GM19043 (cell line): ENCODE data around the gene VASN.
"Not testable (repeated sequence)": the region's sequence is repeated elsewhere in the genome, so short reads cannot be mapped to it uniquely, and the experiment has no call there.

Source experiments
- ATAC-seq: cut with Tn5 transposase; IDR thresholded peaks from one replicate; pipeline ENCODE4 v1.9.1; 2021; ENCODE audit warnings: low read depth; ENCODE audit not compliant: unreplicated experiment

Gene VASN

DNA sequence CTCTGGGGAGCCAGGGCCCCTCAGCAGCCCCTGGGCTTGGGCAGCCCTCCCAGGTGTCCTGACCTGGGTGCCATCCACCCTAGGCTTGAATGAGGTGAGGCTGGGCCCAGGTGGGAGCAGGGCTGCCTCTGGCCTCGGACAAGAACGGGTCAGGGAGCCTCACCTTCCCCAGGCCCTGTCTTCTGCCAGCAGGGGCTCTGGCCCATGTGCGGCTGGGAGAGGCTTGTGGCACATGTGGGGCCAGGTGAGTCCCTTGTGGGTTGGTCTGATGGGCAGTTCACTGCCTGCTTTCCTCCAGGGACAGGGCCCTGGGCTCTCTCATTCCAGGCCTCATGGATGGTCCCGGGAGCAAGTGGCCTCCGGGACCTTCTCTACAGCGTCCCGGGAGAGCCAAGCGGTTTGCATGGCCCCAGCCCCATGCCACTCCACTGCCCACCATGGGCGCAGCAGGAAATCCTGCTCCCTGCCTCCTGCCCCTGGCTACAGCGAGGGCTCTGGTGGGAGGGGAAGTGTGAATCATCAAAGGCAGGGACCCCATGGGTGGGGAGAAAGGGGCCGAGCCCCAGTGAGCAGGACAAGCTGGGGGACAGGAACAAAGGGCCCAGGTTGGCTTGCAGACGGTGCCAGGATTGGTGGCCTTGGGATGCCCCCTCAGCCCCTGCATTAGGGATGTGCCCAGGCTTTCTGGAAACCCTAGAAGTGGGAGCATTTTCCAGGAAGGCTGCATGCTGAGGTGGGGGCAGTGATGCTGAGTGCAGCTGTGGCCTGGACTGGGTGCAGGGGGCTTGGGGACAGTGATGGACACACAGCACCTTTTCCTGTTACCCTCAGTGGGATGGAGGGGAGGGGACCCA is 12.2 kb downstream of the VASN start:
- no peak for ATAC-seq

- no peak for ATAC-seq
These were observed 12.9 kb downstream of the VASN start for GRCh38 chr16:4384509-4384942.

- ATAC-seq, result no peak
These were observed 13.6 kb downstream of the VASN start for GRCh38 chr16:4385066-4385788.

DNA sequence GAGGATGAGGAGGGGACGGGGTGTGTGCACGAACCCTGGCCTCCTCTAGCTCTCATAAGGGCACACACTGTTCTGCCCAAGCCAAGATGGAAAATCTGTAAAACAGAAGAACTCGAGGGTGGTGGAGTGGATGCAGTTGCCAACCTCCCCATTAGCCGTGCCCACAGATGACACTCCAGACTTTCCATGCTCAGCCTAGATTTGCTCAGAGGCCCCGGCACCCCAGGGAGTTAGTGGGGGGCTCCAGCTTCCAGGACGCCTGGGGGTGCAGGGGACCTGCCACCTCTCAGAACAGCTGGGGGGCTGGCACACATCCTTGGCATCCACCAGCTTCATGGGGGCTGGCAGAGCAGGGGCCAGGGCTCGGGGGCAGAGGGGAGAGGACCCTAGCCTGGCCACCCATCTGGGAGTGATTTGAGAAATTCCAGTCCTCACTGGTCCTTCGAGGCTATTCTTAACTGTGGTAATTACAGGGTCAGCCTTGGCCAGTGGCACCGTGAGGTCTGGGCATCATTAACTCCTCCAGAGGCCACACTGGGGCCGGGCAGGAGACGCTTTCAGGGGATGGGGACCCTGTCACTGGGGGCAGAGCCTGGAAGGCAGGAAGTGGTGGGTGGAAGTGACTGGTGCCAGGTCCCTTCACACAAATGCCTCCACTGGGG is 14.3 kb downstream of the VASN start:
- no peak for ATAC-seq

- no peak for ATAC-seq
These were observed 14.8 kb downstream of the VASN start for GRCh38 chr16:4386451-4386805.

GRCh38 chr16:4386951-4387565 is 15.4 kb downstream of the VASN start:
- no peak for ATAC-seq

GRCh38 chr16:4387781-4388180 is 16.1 kb downstream of the VASN start:
- ATAC-seq, result no peak

DNA sequence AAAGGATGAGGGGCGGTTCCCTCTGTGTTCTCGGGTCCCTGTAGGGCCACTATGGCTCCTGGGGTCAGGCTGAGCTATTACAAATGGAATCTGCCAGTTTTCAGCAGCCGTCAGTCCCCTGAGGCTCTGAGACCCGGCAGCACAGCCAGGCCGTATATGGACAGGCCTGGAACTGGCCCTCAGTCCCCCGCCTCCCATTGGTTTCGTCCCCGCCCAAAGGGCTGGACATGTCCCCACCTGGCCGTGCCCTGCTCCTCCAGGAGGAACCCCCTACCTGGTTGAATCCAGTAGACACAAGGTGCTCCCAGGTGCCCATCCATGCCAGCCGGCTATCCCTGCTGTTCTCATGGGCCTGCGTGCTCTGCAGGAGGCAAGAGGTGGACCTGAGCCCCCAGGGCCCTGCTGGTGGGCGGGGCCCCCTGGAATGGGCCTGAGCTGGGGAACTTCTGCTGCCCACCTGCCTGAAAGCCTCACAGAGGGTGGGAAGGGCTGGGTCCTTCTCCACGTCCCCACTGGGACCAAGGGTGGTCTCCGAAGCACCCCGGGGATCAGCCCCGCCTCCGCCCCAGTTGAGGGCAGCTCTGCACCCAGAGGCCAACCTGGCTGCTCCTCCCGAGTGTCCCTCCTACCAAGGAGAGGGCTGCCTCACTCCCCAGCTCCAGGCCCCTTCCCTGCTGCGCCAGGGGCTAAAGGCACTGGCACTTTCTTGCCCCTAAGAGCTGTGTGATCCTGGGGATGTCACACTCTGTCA is 16.8 kb downstream of the VASN start:
- ATAC-seq, result no peak

GRCh38 chr16:4389051-4389955 is 17.7 kb downstream of the VASN start:
- no peak for ATAC-seq

DNA sequence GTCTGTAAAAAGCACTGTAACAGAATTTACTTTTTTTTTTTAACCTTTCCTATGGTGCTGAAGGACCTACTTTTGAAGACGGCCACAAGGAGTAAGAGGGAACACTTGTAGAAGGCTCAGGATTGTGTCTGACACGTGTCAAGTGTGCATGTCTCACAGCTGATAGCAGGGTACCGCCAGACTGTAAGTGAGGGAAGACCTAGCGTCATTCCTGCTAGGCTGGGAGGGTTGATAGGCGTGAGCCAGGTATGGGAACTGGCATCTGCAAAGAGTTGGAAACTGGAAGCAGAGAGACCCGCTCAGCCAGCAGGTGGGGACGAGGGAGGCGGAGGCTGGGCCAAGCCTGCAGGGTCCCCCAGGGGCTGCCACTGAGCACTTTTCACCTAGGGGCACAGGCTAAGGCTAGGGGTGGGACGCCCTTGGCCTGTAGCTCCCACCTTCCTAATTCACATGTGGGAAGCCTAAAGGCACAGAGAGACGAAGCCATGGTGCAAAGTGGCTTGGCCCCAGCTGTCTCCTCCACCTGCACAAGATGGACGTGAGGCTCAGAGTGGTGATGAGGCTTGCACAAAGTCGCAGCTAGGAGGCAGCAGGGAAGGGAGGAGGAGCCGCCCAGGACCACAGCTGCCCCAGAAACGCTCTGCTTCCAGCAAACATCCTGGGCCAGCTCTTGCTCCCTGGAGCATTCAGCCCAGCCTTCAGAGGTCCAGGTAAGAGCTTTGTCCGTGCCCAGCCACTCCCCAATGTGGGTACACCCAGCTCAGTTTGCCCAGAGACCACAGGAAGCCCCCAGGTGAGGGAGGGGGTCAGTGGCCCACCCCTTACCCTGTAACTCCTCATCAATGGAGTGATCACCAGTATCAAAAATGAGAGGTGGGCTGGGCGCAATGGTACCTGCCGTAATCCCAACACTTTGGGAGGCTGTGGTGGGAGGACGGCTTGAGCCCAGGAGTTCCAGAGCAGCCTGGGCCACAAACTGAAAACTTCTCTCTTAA is 18.9 kb downstream of the VASN start:
- ATAC-seq, result no peak

DNA sequence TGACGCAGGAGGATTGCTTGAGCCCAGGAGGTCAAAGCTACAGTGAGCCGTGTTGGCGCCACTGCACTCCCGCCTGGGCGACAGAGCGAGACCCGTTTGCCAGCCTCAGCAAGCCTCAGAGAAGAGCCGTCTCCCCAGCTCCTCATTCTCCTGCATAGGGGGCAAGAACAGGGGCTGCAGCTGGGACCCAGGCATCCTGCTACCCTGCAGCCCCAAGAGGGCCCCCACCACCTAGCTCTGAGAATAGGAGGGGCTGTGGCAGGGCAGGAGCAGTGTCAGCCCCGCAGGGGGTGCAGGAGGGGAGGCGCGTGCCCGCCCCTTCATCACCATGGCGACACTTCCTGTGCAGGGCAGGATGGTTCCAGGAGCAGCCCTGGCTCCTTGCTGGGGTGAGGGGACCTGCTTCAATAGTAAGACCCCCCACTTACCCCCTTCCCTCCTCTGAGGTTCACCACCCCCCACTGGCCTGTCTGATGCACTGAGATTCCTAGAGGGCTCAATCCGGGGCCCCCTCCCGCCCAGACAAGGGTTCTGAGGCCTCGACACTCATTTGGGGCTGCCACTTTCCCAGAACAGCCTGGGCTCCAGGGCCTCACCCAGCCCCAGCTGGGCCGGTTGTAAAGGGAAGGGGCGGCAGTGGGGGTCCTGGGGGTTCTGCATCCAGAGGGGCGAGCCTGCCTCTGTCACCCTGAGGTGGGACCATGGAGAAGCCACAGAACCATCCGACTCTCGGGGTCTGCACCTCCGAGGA is 20.2 kb downstream of the VASN start:
- no peak for ATAC-seq

DNA sequence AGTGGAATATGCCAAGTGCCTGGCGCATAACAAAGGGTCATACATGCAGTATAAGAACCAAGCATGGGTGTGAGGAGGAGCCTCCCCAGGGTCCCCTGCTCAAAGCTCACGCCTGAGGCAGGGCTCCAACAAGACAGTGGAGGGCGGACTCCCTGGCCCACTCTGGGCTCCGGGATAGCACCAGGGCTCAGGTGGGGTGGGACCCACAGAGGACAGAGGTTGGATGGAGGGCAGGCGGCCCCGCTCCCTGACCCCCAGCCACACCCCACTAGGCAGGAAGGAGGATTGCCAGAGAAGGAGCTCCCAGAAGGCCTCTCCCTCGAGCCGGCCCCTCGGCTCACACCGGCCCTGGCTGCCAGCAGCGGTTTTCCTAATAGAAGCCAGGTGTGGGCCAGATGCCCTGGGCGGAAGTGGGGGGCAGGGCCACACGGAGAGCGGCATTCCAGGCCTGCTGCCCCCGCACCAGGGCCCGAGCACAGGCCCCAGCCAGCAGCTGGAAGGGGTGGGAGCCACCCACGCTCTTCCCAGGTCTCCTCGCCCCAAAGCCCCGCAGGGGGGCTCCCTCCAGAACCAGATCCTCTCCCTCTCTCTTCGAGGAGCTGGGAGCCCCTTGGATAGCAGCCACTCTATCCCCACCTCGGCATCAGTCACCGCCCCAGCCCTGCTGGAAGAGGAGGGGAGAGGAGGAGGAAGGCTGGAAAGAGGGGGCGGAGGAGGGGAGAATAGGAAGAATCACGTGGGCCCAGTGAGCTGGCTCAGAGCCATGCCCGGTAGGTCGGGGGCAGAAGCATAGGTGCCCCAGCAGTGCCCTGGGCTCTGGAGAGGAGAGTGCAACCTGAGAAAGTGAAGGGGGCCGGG is 21.0 kb downstream of the VASN start:
- no peak for ATAC-seq

- no peak for ATAC-seq
These were observed 21.6 kb downstream of the VASN start for GRCh38 chr16:4393240-4393600.

DNA sequence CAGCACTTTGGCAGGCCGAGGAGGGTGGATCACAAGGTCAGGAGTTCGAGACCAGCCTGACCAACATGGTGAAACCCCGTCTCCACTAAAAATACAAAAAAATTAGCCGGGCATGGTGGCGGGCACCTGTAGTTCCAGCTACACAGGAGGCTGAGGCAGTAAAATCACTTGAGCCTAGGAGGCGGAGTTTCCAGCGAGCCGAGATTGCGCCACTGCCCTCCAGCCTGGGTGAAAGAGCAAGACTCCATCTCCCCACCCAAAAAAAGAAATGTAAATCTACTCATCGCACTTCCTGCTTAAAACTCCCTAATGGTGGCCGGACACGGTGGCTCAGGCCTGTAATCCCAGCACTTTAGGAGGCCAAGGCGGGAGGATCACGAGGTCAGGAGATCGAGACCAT is 22.2 kb downstream of the VASN start:
- ATAC-seq, result not testable (repeated sequence)

GRCh38 chr16:4395055-4395726 is 23.5 kb downstream of the VASN start:
- no peak for ATAC-seq
